ENCODE data around the gene IL1RAPL2.
"Not testable (repeated sequence)": the region's sequence is repeated elsewhere in the genome, so short reads cannot be mapped to it uniquely, and the experiment has no call there.

Gene IL1RAPL2

DNA sequence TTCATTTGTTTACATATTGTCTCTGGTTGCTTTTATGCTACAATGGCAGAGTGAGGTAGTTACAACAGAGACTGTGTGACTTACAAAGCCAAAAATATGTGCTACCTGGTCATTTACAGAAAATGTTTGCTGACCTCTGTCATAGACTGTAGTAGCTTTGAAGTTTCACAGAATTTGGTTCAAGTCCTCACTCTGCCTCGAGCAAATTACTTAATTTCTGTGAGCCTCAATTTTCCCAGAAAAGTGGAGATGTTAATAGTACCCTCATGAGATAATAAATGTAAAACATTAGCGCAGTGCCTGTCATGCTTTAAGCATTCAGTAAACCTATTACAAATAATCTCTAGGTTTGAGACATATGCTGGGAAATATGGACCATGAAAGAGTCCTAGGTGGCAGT, 1237.9 kb downstream of the IL1RAPL2 start:
- Histone ChIP-seq H3K79me2 (ENCODE audit: control insufficient read depth, low read length) (no peaks in the 10 kb centered on the region), H3K27ac (ENCODE audit: low read depth, low read length) (no peak overlapping the region), H3K4me3 (ENCODE audit: low read length) (no peak overlapping the region), H3K4me2 (ENCODE audit: low read length) (no peak overlapping the region), H3K36me3 (ENCODE audit: control insufficient read depth, low read length) (no peaks in the 10 kb centered on the region), H3K4me1 (ENCODE audit: control insufficient read depth, low read length) (no peaks in the 10 kb centered on the region), H3K27me3 (ENCODE audit: control insufficient read depth, low read length) (no peaks in the 10 kb centered on the region), H3K9me2 (replicated peaks; ENCODE audit: control insufficient read depth, low read length) (no peaks in the 10 kb centered on the region), H3K9me3 (ENCODE audit: control insufficient read depth, insufficient read depth, low read length) (no peaks in the 10 kb centered on the region), H4K20me1 (ENCODE audit: control insufficient read depth, insufficient read depth, low read depth, low read length) (no peaks in the 10 kb centered on the region), H3F3A (ENCODE audit: control insufficient read depth, insufficient read depth) (no peaks in the 10 kb centered on the region)
- TF ChIP-seq, protein P1, sequence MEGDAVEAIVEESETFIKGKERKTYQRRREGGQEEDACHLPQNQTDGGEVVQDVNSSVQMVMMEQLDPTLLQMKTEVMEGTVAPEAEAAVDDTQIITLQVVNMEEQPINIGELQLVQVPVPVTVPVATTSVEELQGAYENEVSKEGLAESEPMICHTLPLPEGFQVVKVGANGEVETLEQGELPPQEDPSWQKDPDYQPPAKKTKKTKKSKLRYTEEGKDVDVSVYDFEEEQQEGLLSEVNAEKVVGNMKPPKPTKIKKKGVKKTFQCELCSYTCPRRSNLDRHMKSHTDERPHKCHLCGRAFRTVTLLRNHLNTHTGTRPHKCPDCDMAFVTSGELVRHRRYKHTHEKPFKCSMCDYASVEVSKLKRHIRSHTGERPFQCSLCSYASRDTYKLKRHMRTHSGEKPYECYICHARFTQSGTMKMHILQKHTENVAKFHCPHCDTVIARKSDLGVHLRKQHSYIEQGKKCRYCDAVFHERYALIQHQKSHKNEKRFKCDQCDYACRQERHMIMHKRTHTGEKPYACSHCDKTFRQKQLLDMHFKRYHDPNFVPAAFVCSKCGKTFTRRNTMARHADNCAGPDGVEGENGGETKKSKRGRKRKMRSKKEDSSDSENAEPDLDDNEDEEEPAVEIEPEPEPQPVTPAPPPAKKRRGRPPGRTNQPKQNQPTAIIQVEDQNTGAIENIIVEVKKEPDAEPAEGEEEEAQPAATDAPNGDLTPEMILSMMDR (IDR thresholded peaks at IDR 0.05; ENCODE audit: low read depth, low read length, poor library complexity, severe bottlenecking): no peak
- no peak for TF ChIP-seq EZH2phosphoT487 (IDR thresholded peaks at IDR 0.05; ENCODE audit: borderline replicate concordance, low read length)

- H3K36me3 ChIP-seq (ENCODE audit: control insufficient read depth, low read length); H3K9me3 ChIP-seq (ENCODE audit: control insufficient read depth, insufficient read depth, low read length); H3K27me3 ChIP-seq (ENCODE audit: control insufficient read depth, low read length); H3K4me2 ChIP-seq (ENCODE audit: low read length); H3K4me1 ChIP-seq (ENCODE audit: control insufficient read depth, low read length); H4K20me1 ChIP-seq (ENCODE audit: control insufficient read depth, insufficient read depth, low read depth, low read length); H3K79me2 ChIP-seq (ENCODE audit: control insufficient read depth, low read length); H3K4me3 ChIP-seq (ENCODE audit: low read length); H3F3A ChIP-seq (ENCODE audit: control insufficient read depth, insufficient read depth); H3K9me2 ChIP-seq (replicated peaks; ENCODE audit: control insufficient read depth, low read length); H3K27ac ChIP-seq (ENCODE audit: low read depth, low read length): not testable (repeated sequence)
Measured at GRCh38 chrX:105805655-105806054, 1239.7 kb downstream of the IL1RAPL2 start.

- H3K4me2 ChIP-seq (ENCODE audit: low read length): no peak overlapping the region
Measured at GRCh38 chrX:105816517-105816916, 1250.5 kb downstream of the IL1RAPL2 start.

More at GRCh38 chrX:105816517-105816916, 1250.5 kb downstream of the IL1RAPL2 start:
- no peaks in the 10 kb centered on the region for H3K9me2 ChIP-seq (replicated peaks; ENCODE audit: control insufficient read depth, low read length)
- H3K27ac ChIP-seq (ENCODE audit: low read depth, low read length): no peak overlapping the region
- H4K20me1 ChIP-seq (ENCODE audit: control insufficient read depth, insufficient read depth, low read depth, low read length): no peaks in the 10 kb centered on the region
- TF ChIP-seq, protein P1 (IDR thresholded peaks at IDR 0.05; ENCODE audit: low read depth, low read length, poor library complexity, severe bottlenecking): no peak
- TF ChIP-seq EZH2phosphoT487 (IDR thresholded peaks at IDR 0.05; ENCODE audit: borderline replicate concordance, low read length): no peak
- H3F3A ChIP-seq (ENCODE audit: control insufficient read depth, insufficient read depth): no peaks in the 10 kb centered on the region
- no peak overlapping the region for H3K4me3 ChIP-seq (ENCODE audit: low read length)
- no peaks in the 10 kb centered on the region for H3K4me1 ChIP-seq (ENCODE audit: control insufficient read depth, low read length)
- no peaks in the 10 kb centered on the region for H3K9me3 ChIP-seq (ENCODE audit: control insufficient read depth, insufficient read depth, low read length)
- H3K36me3 ChIP-seq (ENCODE audit: control insufficient read depth, low read length): no peaks in the 10 kb centered on the region
- no peaks in the 10 kb centered on the region for H3K79me2 ChIP-seq (ENCODE audit: control insufficient read depth, low read length)
- H3K27me3 ChIP-seq (ENCODE audit: control insufficient read depth, low read length): no peaks in the 10 kb centered on the region

All from DOHH2 (cell line).